ENCODE measurements around the gene KRT73. TPM values are rescaled to one million over a fixed set of nuclear protein-coding genes. Genes with fewer than 3 reads are reported as not detected.

KRT73 gene
- total and polyA plus RNA-seq, 3 experiments from 2014 or later = 0.13 to 0.24 TPM; not detected in 1

- Mint-ChIP-seq H3K4me3 (no peak overlapping the region), H3K36me3 (no peaks in the 10 kb centered on the region), H3K27ac (peak overlapping the region in 3 of 8 donors; percentile 35 to 71 (median 40)), H3K9me3 (no peaks in the 10 kb centered on the region), H3K4me1 (peaks cover 37 to 43% (median 40%) of the 10 kb centered on the region in 3 donors), H3K27me3 (peaks cover 3 to 16% of the 10 kb centered on the region in 2 donors)
- no peak overlapping the region for H3K4me3 ChIP-seq (ENCODE audit: low read length)
- DNase-seq = no peak
- CTCF ChIA-PET = no interaction called here
- H3K4me1 ChIP-seq (ENCODE audit: insufficient read depth, low read length) = peaks cover 59% of the 10 kb centered on the region
- H3K27ac ChIP-seq (ENCODE audit: low read depth, low read length) = no peak overlapping the region
- POLR2A ChIA-PET = interaction anchor here (1.0 kb wide), 1 partner anchor 49 kb away, joined by 3 read pairs; no protein-coding TSS in a partner anchor
- no peaks in the 10 kb centered on the region for H3K27me3 ChIP-seq (ENCODE audit: insufficient read depth, low read length, poor library complexity, severe bottlenecking)
- no peaks in the 10 kb centered on the region for H3K36me3 ChIP-seq (ENCODE audit: insufficient read depth, low read length)
- H3K9me3 ChIP-seq (ENCODE audit: low read length) = no peaks in the 10 kb centered on the region
These were observed 16.1 kb upstream of the KRT73 start for GRCh38 chr12:52634266-52635056.

GRCh38 chr12:52633383-52633782 lies 15.0 kb upstream of the KRT73 start:
- peaks cover 2 to 12% of the 10 kb centered on the region in 2 donors for H3K27me3 Mint-ChIP-seq
- H3K27ac ChIP-seq (ENCODE audit: low read depth, low read length) = no peak overlapping the region
- H3K27ac Mint-ChIP-seq = peak overlapping the region in 4 of 8 donors; percentile 2 to 79 (median 56)
- ChIA-PET POLR2A (interaction anchor here (1.0 kb wide), 1 partner anchor 48 kb away, joined by 3 read pairs; no protein-coding TSS in a partner anchor), CTCF (interaction anchor here (1.3 kb wide), 1 partner anchor 9 kb away, joined by 4 read pairs; no protein-coding TSS in a partner anchor)
- no peaks in the 10 kb centered on the region for H3K27me3 ChIP-seq (ENCODE audit: insufficient read depth, low read length, poor library complexity, severe bottlenecking)
- peaks cover 39 to 45% (median 42%) of the 10 kb centered on the region in 3 donors for H3K4me1 Mint-ChIP-seq
- no peaks in the 10 kb centered on the region for H3K36me3 ChIP-seq (ENCODE audit: insufficient read depth, low read length)
- H3K9me3 Mint-ChIP-seq = no peaks in the 10 kb centered on the region
- H3K4me3 Mint-ChIP-seq = peak overlapping the region in 4 of 7 donors; percentile 20 to 34 (median 28)
- H3K9me3 ChIP-seq (ENCODE audit: low read length) = no peaks in the 10 kb centered on the region
- no peak overlapping the region for H3K4me3 ChIP-seq (ENCODE audit: low read length)
- H3K4me1 ChIP-seq (ENCODE audit: insufficient read depth, low read length) = peaks cover 59% of the 10 kb centered on the region
- peak in 2 of 5 donors; percentile 20 to 47 for DNase-seq
- H3K36me3 Mint-ChIP-seq = no peaks in the 10 kb centered on the region

- ChIA-PET CTCF (interaction anchor here (1.3 kb wide), 1 partner anchor 9 kb away, joined by 4 read pairs; no protein-coding TSS in a partner anchor), POLR2A (no interaction called here)
- Histone ChIP-seq H3K27ac (ENCODE audit: low read depth, low read length) (no peak overlapping the region), H3K4me3 (ENCODE audit: low read length) (no peak overlapping the region), H3K4me1 (ENCODE audit: insufficient read depth, low read length) (peaks cover 59% of the 10 kb centered on the region), H3K36me3 (ENCODE audit: insufficient read depth, low read length) (no peaks in the 10 kb centered on the region), H3K9me3 (ENCODE audit: low read length) (no peaks in the 10 kb centered on the region), H3K27me3 (ENCODE audit: insufficient read depth, low read length, poor library complexity, severe bottlenecking) (no peaks in the 10 kb centered on the region)
- peaks cover 0 to 8% of the 10 kb centered on the region in 2 donors for H3K27me3 Mint-ChIP-seq
- no peak for DNase-seq
- no peaks in the 10 kb centered on the region for H3K36me3 Mint-ChIP-seq
- no peak overlapping the region for H3K4me3 Mint-ChIP-seq
- peaks cover 41 to 49% (median 45%) of the 10 kb centered on the region in 3 donors for H3K4me1 Mint-ChIP-seq
- peak overlapping the region in 1 of 8 donors; percentile 45 for H3K27ac Mint-ChIP-seq
- H3K9me3 Mint-ChIP-seq = no peaks in the 10 kb centered on the region
These were observed 14.3 kb upstream of the KRT73 start for GRCh38 chr12:52632656-52633055.

GRCh38 chr12:52631676-52632459 lies 13.5 kb upstream of the KRT73 start:
- H3K9me3 Mint-ChIP-seq = no peaks in the 10 kb centered on the region
- H3K36me3 Mint-ChIP-seq = peaks cover 0 to 2% (median 0%) of the 10 kb centered on the region in 3 donors
- ChIA-PET POLR2A (no interaction called here), CTCF (no interaction called here)
- H3K4me3 Mint-ChIP-seq = no peak overlapping the region
- Histone ChIP-seq H3K4me3 (ENCODE audit: low read length) (no peak overlapping the region), H3K27ac (ENCODE audit: low read depth, low read length) (no peak overlapping the region), H3K9me3 (ENCODE audit: low read length) (no peaks in the 10 kb centered on the region), H3K27me3 (ENCODE audit: insufficient read depth, low read length, poor library complexity, severe bottlenecking) (no peaks in the 10 kb centered on the region), H3K4me1 (ENCODE audit: insufficient read depth, low read length) (peaks cover 62% of the 10 kb centered on the region), H3K36me3 (ENCODE audit: insufficient read depth, low read length) (no peaks in the 10 kb centered on the region)
- H3K27me3 Mint-ChIP-seq = peaks cover 2 to 4% of the 10 kb centered on the region in 2 donors
- H3K4me1 Mint-ChIP-seq = peaks cover 43 to 50% (median 47%) of the 10 kb centered on the region in 3 donors
- DNase-seq = no peak
- H3K27ac Mint-ChIP-seq = peak overlapping the region in 2 of 8 donors; percentile 42 to 77

- H3K36me3 ChIP-seq (ENCODE audit: insufficient read depth, low read length) = no peaks in the 10 kb centered on the region
- no peak overlapping the region for H3K4me3 Mint-ChIP-seq
- peaks cover 42 to 44% (median 43%) of the 10 kb centered on the region in 3 donors for H3K4me1 Mint-ChIP-seq
- H3K9me3 Mint-ChIP-seq = no peaks in the 10 kb centered on the region
- no peak for DNase-seq
- H3K9me3 ChIP-seq (ENCODE audit: low read length) = no peaks in the 10 kb centered on the region
- H3K36me3 Mint-ChIP-seq = peaks cover 0 to 3% (median 0%) of the 10 kb centered on the region in 3 donors
- H3K4me3 ChIP-seq (ENCODE audit: low read length) = peak overlapping the region; percentile 13
- POLR2A ChIA-PET = no interaction called here
- H3K4me1 ChIP-seq (ENCODE audit: insufficient read depth, low read length) = peaks cover 57% of the 10 kb centered on the region
- H3K27ac Mint-ChIP-seq = peak overlapping the region in 4 of 8 donors; percentile 13 to 85 (median 57)
- H3K27ac ChIP-seq (ENCODE audit: low read depth, low read length) = no peak overlapping the region
- H3K27me3 Mint-ChIP-seq = peaks cover 0 to 3% of the 10 kb centered on the region in 2 donors
- no peaks in the 10 kb centered on the region for H3K27me3 ChIP-seq (ENCODE audit: insufficient read depth, low read length, poor library complexity, severe bottlenecking)
- CTCF ChIA-PET = no interaction called here
These were observed 12.9 kb upstream of the KRT73 start for GRCh38 chr12:52631264-52631663.

- peaks cover 0 to 3% (median 0%) of the 10 kb centered on the region in 3 donors for H3K36me3 Mint-ChIP-seq
- H3K27ac Mint-ChIP-seq = peak overlapping the region in 5 of 8 donors; percentile 13 to 85 (median 55)
- no peak for DNase-seq
These were observed 12.3 kb upstream of the KRT73 start for GRCh38 chr12:52630599-52631200.

GRCh38 chr12:52630008-52630500 lies 11.7 kb upstream of the KRT73 start:
- CTCF ChIA-PET = no interaction called here
- peak overlapping the region in 1 of 8 donors; percentile 49 for H3K27ac Mint-ChIP-seq
- no peak overlapping the region for H3K27ac ChIP-seq (ENCODE audit: low read depth, low read length)

More at GRCh38 chr12:52630599-52631200, 12.3 kb upstream of the KRT73 start:
- Histone ChIP-seq H3K36me3 (ENCODE audit: insufficient read depth, low read length) (no peaks in the 10 kb centered on the region), H3K4me3 (ENCODE audit: low read length) (peak overlapping the region; percentile 13), H3K27me3 (ENCODE audit: insufficient read depth, low read length, poor library complexity, severe bottlenecking) (no peaks in the 10 kb centered on the region), H3K4me1 (ENCODE audit: insufficient read depth, low read length) (peaks cover 54% of the 10 kb centered on the region), H3K27ac (ENCODE audit: low read depth, low read length) (no peak overlapping the region), H3K9me3 (ENCODE audit: low read length) (no peaks in the 10 kb centered on the region)
- H3K27me3 Mint-ChIP-seq = peaks cover 0 to 3% of the 10 kb centered on the region in 2 donors
- H3K4me3 Mint-ChIP-seq = peak overlapping the region in 4 of 7 donors; percentile 8 to 50 (median 32)
- ChIA-PET POLR2A (no interaction called here), CTCF (no interaction called here)
- no peaks in the 10 kb centered on the region for H3K9me3 Mint-ChIP-seq
- peaks cover 41 to 44% (median 41%) of the 10 kb centered on the region in 3 donors for H3K4me1 Mint-ChIP-seq

More at GRCh38 chr12:52630008-52630500, 11.7 kb upstream of the KRT73 start:
- H3K36me3 Mint-ChIP-seq = peaks cover 0 to 3% (median 0%) of the 10 kb centered on the region in 3 donors
- Histone ChIP-seq H3K4me3 (ENCODE audit: low read length) (peak overlapping the region; percentile 13), H3K36me3 (ENCODE audit: insufficient read depth, low read length) (no peaks in the 10 kb centered on the region), H3K4me1 (ENCODE audit: insufficient read depth, low read length) (peaks cover 54% of the 10 kb centered on the region), H3K27me3 (ENCODE audit: insufficient read depth, low read length, poor library complexity, severe bottlenecking) (no peaks in the 10 kb centered on the region), H3K9me3 (ENCODE audit: low read length) (no peaks in the 10 kb centered on the region)
- POLR2A ChIA-PET = no interaction called here
- no peaks in the 10 kb centered on the region for H3K9me3 Mint-ChIP-seq
- H3K4me1 Mint-ChIP-seq = peaks cover 41 to 44% (median 41%) of the 10 kb centered on the region in 3 donors
- peaks cover 2 to 3% of the 10 kb centered on the region in 2 donors for H3K27me3 Mint-ChIP-seq
- DNase-seq = no peak
- peak overlapping the region in 1 of 7 donors; percentile 1 for H3K4me3 Mint-ChIP-seq

Data from CD8-positive, alpha-beta memory T cell (primary cell).